Neural progenitor cell (in vitro differentiated cells): ENCODE results near the gene CCDC7. TPM values are rescaled to one million over a fixed set of nuclear protein-coding genes. Genes with fewer than 3 reads are reported as not detected.
"Not testable (repeated sequence)": the region's sequence is repeated elsewhere in the genome, so short reads cannot be mapped to it uniquely, and the experiment has no call there.

Experiments
- DNase-seq: peaks from one replicate; pipeline ENCODE4 v3.0.0-alpha.2; 2016; ENCODE audit warnings: low spot score
- H2AFZ ChIP-seq: fragments of 200-600 bp; sonication (generic); replicated peaks from 2 replicates; pipeline ENCODE4 v1.6.1; 2016; ENCODE audit warnings: antibody characterized with exemption
- H3F3A ChIP-seq: fragments of 200-600 bp; sonication (generic); 2 replicates; pipeline ENCODE4 v1.6.1; 2016; ENCODE audit warnings: antibody characterized with exemption, low read depth
- H3K27ac ChIP-seq: fragments of 200-600 bp; sonication (generic); 2 replicates; pipeline ENCODE4 v1.5.1; 2016; ENCODE audit warnings: mild to moderate bottlenecking
- H3K27me3 ChIP-seq: fragments of 200-600 bp; sonication (generic); 2 replicates; pipeline ENCODE4 v1.6.1; 2016; ENCODE audit warnings: mild to moderate bottlenecking, moderate library complexity
- H3K36me3 ChIP-seq: fragments of 200-600 bp; sonication (generic); 2 replicates; pipeline ENCODE4 v1.5.1; 2016
- H3K4me1 ChIP-seq: fragments of 200-600 bp; sonication (generic); 2 replicates; pipeline ENCODE4 v1.6.1; 2016; ENCODE audit warnings: mixed run types
- H3K4me2 ChIP-seq: fragments of 200-600 bp; sonication (generic); 2 replicates; pipeline ENCODE4 v1.6.1; 2016
- H3K4me3 ChIP-seq: fragments of 200-600 bp; sonication (generic); 2 replicates; pipeline ENCODE4 v1.5.1; 2016
- H3K79me2 ChIP-seq: fragments of 200-600 bp; sonication (generic); 2 replicates; pipeline ENCODE4 v1.6.1; 2016; ENCODE audit warnings: low read depth
- H3K9ac ChIP-seq: fragments of 200-600 bp; sonication (generic); 2 replicates; pipeline ENCODE4 v1.6.1; 2016
- H3K9me3 ChIP-seq: fragments of 200-600 bp; sonication (generic); 2 replicates; pipeline ENCODE4 v1.5.1; 2016; ENCODE audit warnings: low read depth
- H4K20me1 ChIP-seq: fragments of 200-600 bp; sonication (generic); 2 replicates; pipeline ENCODE4 v1.6.1; 2016; ENCODE audit warnings: low read depth
- H3K27ac Mint-ChIP-seq: 3 replicates; pipeline ENCODE4 v1.8.0; 2021; ENCODE audit warnings: mixed read lengths
- H3K27me3 Mint-ChIP-seq: 2 replicates; pipeline ENCODE4 v1.8.0; 2022; ENCODE audit warnings: low read depth, mild to moderate bottlenecking, inconsistent platforms, moderate library complexity, mixed read lengths; ENCODE audit not compliant: insufficient read depth
- H3K36me3 Mint-ChIP-seq: 3 replicates; pipeline ENCODE4 v1.8.0; 2021; ENCODE audit warnings: mixed read lengths
- H3K4me1 Mint-ChIP-seq: 3 replicates; pipeline ENCODE4 v1.8.0; 2021; ENCODE audit warnings: mixed read lengths
- H3K4me3 Mint-ChIP-seq: 3 replicates; pipeline ENCODE4 v1.8.0; 2021; ENCODE audit warnings: mild to moderate bottlenecking, moderate library complexity, mixed read lengths
- H3K9me3 Mint-ChIP-seq: 3 replicates; pipeline ENCODE4 v1.8.0; 2020; ENCODE audit warnings: mixed read lengths
- CTCF ChIP-seq: fragments of 200-600 bp; sonication (generic); IDR thresholded peaks from 2 replicates; pipeline ENCODE4 v1.5.1; 2017; ENCODE audit warnings: antibody characterized with exemption, mild to moderate bottlenecking
- EZH2 ChIP-seq: fragments of 200-600 bp; sonication (generic); IDR thresholded peaks from 2 replicates; pipeline ENCODE4 v1.6.1; 2017; ENCODE audit warnings: antibody characterized with exemption, mild to moderate bottlenecking, moderate library complexity
- EZH2phosphoT487 ChIP-seq: fragments of 200-600 bp; sonication (generic); IDR thresholded peaks from 2 replicates; pipeline ENCODE4 v1.6.1; 2017; ENCODE audit warnings: antibody characterized with exemption
- total RNA-seq: library from RNA; depleted of rRNA; stranded (reverse); fragments of >200 nt; gene quantifications from 2 replicates; pipeline ENCODE4 v1.2.3, GENCODE V29; 2015; ENCODE audit warnings: low replicate concordance

Gene CCDC7
- total RNA-seq, 1 donor from 2014 or later, result 6.9 TPM

GRCh38 chr10:32746869-32747268, 300.9 kb downstream of the CCDC7 start:
- H3K27ac Mint-ChIP-seq, result no peak overlapping the region
- no peaks in the 10 kb centered on the region for H3K9me3 ChIP-seq
- H3K79me2 ChIP-seq, result no peaks in the 10 kb centered on the region
- no peak overlapping the region for H3K4me2 ChIP-seq
- H2AFZ ChIP-seq, result no peak overlapping the region
- H3K27me3 Mint-ChIP-seq, result no peaks in the 10 kb centered on the region
- peaks cover 2% of the 10 kb centered on the region for H3K36me3 Mint-ChIP-seq
- no peak overlapping the region for H3K9ac ChIP-seq
- no peaks in the 10 kb centered on the region for H3K36me3 ChIP-seq
- no peak for TF ChIP-seq EZH2
- no peak for TF ChIP-seq CTCF
- no peak for TF ChIP-seq EZH2phosphoT487
- H3K27me3 ChIP-seq, result no peaks in the 10 kb centered on the region
- no peaks in the 10 kb centered on the region for H4K20me1 ChIP-seq
- H3K27ac ChIP-seq, result no peak overlapping the region
- H3K9me3 Mint-ChIP-seq, result peaks cover 11% of the 10 kb centered on the region
- H3K4me3 ChIP-seq, result no peak overlapping the region
- no peak for DNase-seq
- H3K4me1 Mint-ChIP-seq, result no peaks in the 10 kb centered on the region
- H3K4me3 Mint-ChIP-seq, result no peak overlapping the region
- H3K4me1 ChIP-seq, result no peaks in the 10 kb centered on the region
- no peaks in the 10 kb centered on the region for H3F3A ChIP-seq

- no peak for TF ChIP-seq EZH2phosphoT487
- no peak for TF ChIP-seq EZH2
- TF ChIP-seq CTCF, result no peak
- no peak overlapping the region for H3K27ac Mint-ChIP-seq
- no peaks in the 10 kb centered on the region for H3F3A ChIP-seq
- no peaks in the 10 kb centered on the region for H3K36me3 ChIP-seq
- H2AFZ ChIP-seq, result no peak overlapping the region
- H4K20me1 ChIP-seq, result no peaks in the 10 kb centered on the region
- no peaks in the 10 kb centered on the region for H3K4me1 Mint-ChIP-seq
- H3K4me1 ChIP-seq, result no peaks in the 10 kb centered on the region
- H3K27me3 Mint-ChIP-seq, result no peaks in the 10 kb centered on the region
- H3K27me3 ChIP-seq, result no peaks in the 10 kb centered on the region
- no peak overlapping the region for H3K4me3 Mint-ChIP-seq
- H3K4me2 ChIP-seq, result no peak overlapping the region
- peaks cover 20% of the 10 kb centered on the region for H3K9me3 Mint-ChIP-seq
- no peak for DNase-seq
- H3K79me2 ChIP-seq, result no peaks in the 10 kb centered on the region
- H3K9ac ChIP-seq, result no peak overlapping the region
- no peak overlapping the region for H3K27ac ChIP-seq
- no peak overlapping the region for H3K4me3 ChIP-seq
- H3K9me3 ChIP-seq, result no peaks in the 10 kb centered on the region
- H3K36me3 Mint-ChIP-seq, result no peaks in the 10 kb centered on the region
Observed at GRCh38 chr10:32751582-32751981, 305.6 kb downstream of the CCDC7 start.

GRCh38 chr10:32754900-32755299, 309.0 kb downstream of the CCDC7 start:
- not testable (repeated sequence) for H3K36me3 Mint-ChIP-seq, H3K4me1 Mint-ChIP-seq, H3K79me2 ChIP-seq, H3K27me3 ChIP-seq, H3K27ac Mint-ChIP-seq, H3K4me3 Mint-ChIP-seq, H2AFZ ChIP-seq, H3K4me2 ChIP-seq, H3K36me3 ChIP-seq, H3K27ac ChIP-seq, DNase-seq, H4K20me1 ChIP-seq, H3K27me3 Mint-ChIP-seq, H3K9me3 ChIP-seq, H3K9ac ChIP-seq, H3F3A ChIP-seq, H3K4me1 ChIP-seq, H3K4me3 ChIP-seq
- H3K9me3 Mint-ChIP-seq, result peaks cover 12% of the 10 kb centered on the region

- peaks cover 15% of the 10 kb centered on the region for H3K9me3 ChIP-seq
Observed at GRCh38 chr10:32771217-32771616, 325.3 kb downstream of the CCDC7 start.

More at GRCh38 chr10:32771217-32771616, 325.3 kb downstream of the CCDC7 start:
- no peaks in the 10 kb centered on the region for H4K20me1 ChIP-seq
- no peaks in the 10 kb centered on the region for H3K79me2 ChIP-seq
- no peaks in the 10 kb centered on the region for H3K36me3 ChIP-seq
- no peaks in the 10 kb centered on the region for H3F3A ChIP-seq
- H3K4me2 ChIP-seq, result no peak overlapping the region
- no peaks in the 10 kb centered on the region for H3K27me3 Mint-ChIP-seq
- no peak overlapping the region for H3K4me3 Mint-ChIP-seq
- no peak overlapping the region for H3K27ac ChIP-seq
- no peaks in the 10 kb centered on the region for H3K4me1 ChIP-seq
- no peak overlapping the region for H3K9ac ChIP-seq
- H3K27me3 ChIP-seq, result no peaks in the 10 kb centered on the region
- no peaks in the 10 kb centered on the region for H3K36me3 Mint-ChIP-seq
- no peaks in the 10 kb centered on the region for H3K4me1 Mint-ChIP-seq
- no peak overlapping the region for H2AFZ ChIP-seq
- H3K9me3 Mint-ChIP-seq, result peaks cover 18% of the 10 kb centered on the region
- DNase-seq, result no peak
- H3K27ac Mint-ChIP-seq, result no peak overlapping the region
- H3K4me3 ChIP-seq, result no peak overlapping the region
- TF ChIP-seq EZH2phosphoT487, result no peak
- TF ChIP-seq EZH2, result no peak
- TF ChIP-seq CTCF, result no peak
